ENCODE results near the gene RET.

Gene RET

GRCh38 chr10:43029043-43029442 lies 47.8 kb upstream of the RET start:
- H4K20me1 ChIP-seq (ENCODE audit: control insufficient read depth, insufficient read depth, low read depth, low read length), result no peaks in the 10 kb centered on the region
- TF ChIP-seq EZH2phosphoT487 (IDR thresholded peaks at IDR 0.05; ENCODE audit: borderline replicate concordance, low read length), result no peak
- TF ChIP-seq CTCF (IDR thresholded peaks at IDR 0.05; ENCODE audit: low read depth, low read length, poor library complexity, severe bottlenecking), result no peak
- no peaks in the 10 kb centered on the region for H3K79me2 ChIP-seq (ENCODE audit: control insufficient read depth, low read length)
- H3K4me3 ChIP-seq (ENCODE audit: low read length), result no peak overlapping the region
- no peaks in the 10 kb centered on the region for H3F3A ChIP-seq (ENCODE audit: control insufficient read depth, insufficient read depth)
- no peaks in the 10 kb centered on the region for H3K9me2 ChIP-seq (replicated peaks; ENCODE audit: control insufficient read depth, low read length)
- H3K27ac ChIP-seq (ENCODE audit: low read depth, low read length), result no peak overlapping the region
- peaks cover 6% of the 10 kb centered on the region; the same call in 1 of the 2 replicates for H3K9me3 ChIP-seq (ENCODE audit: control insufficient read depth, insufficient read depth, low read length)
- H3K4me1 ChIP-seq (ENCODE audit: control insufficient read depth, low read length), result no peaks in the 10 kb centered on the region
- no peak overlapping the region for H3K4me2 ChIP-seq (ENCODE audit: low read length)
- H3K36me3 ChIP-seq (ENCODE audit: control insufficient read depth, low read length), result no peaks in the 10 kb centered on the region
- no peaks in the 10 kb centered on the region for H3K27me3 ChIP-seq (ENCODE audit: control insufficient read depth, low read length)

DNA sequence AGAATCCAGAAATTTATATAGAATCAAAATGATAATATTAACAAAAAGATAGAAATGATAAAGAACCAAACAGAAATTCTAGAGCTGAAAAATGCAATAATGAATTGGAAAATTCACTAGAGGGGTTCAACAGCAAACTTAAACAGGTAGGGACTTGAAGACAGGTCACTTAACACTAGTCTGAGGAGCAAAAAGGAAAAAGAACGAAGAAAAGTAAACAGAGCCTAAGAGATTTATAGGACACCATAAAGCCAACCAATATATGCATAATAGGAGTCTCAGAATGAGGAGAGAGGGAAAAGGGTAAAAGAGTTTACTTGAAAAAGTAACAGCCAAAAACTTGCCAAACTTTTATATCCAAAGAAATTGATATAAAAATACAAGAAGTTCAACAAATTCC lies 44.3 kb upstream of the RET start:
- H3K9me2 ChIP-seq (replicated peaks; ENCODE audit: control insufficient read depth, low read length), result no peaks in the 10 kb centered on the region
- no peak overlapping the region for H3K27ac ChIP-seq (ENCODE audit: low read depth, low read length)
- no peaks in the 10 kb centered on the region for H3F3A ChIP-seq (ENCODE audit: control insufficient read depth, insufficient read depth)
- H3K4me1 ChIP-seq (ENCODE audit: control insufficient read depth, low read length), result no peaks in the 10 kb centered on the region
- H3K4me3 ChIP-seq (ENCODE audit: low read length), result no peak overlapping the region
- H3K9me3 ChIP-seq (ENCODE audit: control insufficient read depth, insufficient read depth, low read length), result peaks cover 6% of the 10 kb centered on the region; the same call in 1 of the 2 replicates
- no peaks in the 10 kb centered on the region for H3K79me2 ChIP-seq (ENCODE audit: control insufficient read depth, low read length)
- TF ChIP-seq EZH2phosphoT487 (IDR thresholded peaks at IDR 0.05; ENCODE audit: borderline replicate concordance, low read length) (no peak), CTCF (IDR thresholded peaks at IDR 0.05; ENCODE audit: low read depth, low read length, poor library complexity, severe bottlenecking) (no peak)
- H3K4me2 ChIP-seq (ENCODE audit: low read length), result no peak overlapping the region
- no peaks in the 10 kb centered on the region for H3K36me3 ChIP-seq (ENCODE audit: control insufficient read depth, low read length)
- H3K27me3 ChIP-seq (ENCODE audit: control insufficient read depth, low read length), result no peaks in the 10 kb centered on the region
- H4K20me1 ChIP-seq (ENCODE audit: control insufficient read depth, insufficient read depth, low read depth, low read length), result no peaks in the 10 kb centered on the region

- no peak for TF ChIP-seq EZH2phosphoT487 (IDR thresholded peaks at IDR 0.05; ENCODE audit: borderline replicate concordance, low read length)
- no peak for TF ChIP-seq CTCF (IDR thresholded peaks at IDR 0.05; ENCODE audit: low read depth, low read length, poor library complexity, severe bottlenecking)
- H3K9me2 ChIP-seq (replicated peaks; ENCODE audit: control insufficient read depth, low read length), result no peaks in the 10 kb centered on the region
- no peaks in the 10 kb centered on the region for H3K27me3 ChIP-seq (ENCODE audit: control insufficient read depth, low read length)
- no peak overlapping the region for H3K4me2 ChIP-seq (ENCODE audit: low read length)
- H3K27ac ChIP-seq (ENCODE audit: low read depth, low read length), result no peak overlapping the region
- no peaks in the 10 kb centered on the region for H3F3A ChIP-seq (ENCODE audit: control insufficient read depth, insufficient read depth)
- H3K9me3 ChIP-seq (ENCODE audit: control insufficient read depth, insufficient read depth, low read length), result peaks cover 6% of the 10 kb centered on the region; the same call in 1 of the 2 replicates
- H3K79me2 ChIP-seq (ENCODE audit: control insufficient read depth, low read length), result no peaks in the 10 kb centered on the region
- no peak overlapping the region for H3K4me3 ChIP-seq (ENCODE audit: low read length)
- H3K36me3 ChIP-seq (ENCODE audit: control insufficient read depth, low read length), result no peaks in the 10 kb centered on the region
- no peaks in the 10 kb centered on the region for H4K20me1 ChIP-seq (ENCODE audit: control insufficient read depth, insufficient read depth, low read depth, low read length)
- H3K4me1 ChIP-seq (ENCODE audit: control insufficient read depth, low read length), result no peaks in the 10 kb centered on the region
Measured at GRCh38 chr10:43035800-43036199, 41.1 kb upstream of the RET start.

Measured in DOHH2 (cell line).